K562 (cell line): ENCODE measurements around the gene EVI5L. TPM values are rescaled to one million over a fixed set of nuclear protein-coding genes. Genes with fewer than 3 reads are reported as not detected.

Source experiments
- CHCHD3 ChIP-seq: fragments of 250-450 bp; sonication (Bioruptor Pico); IDR thresholded peaks from 2 replicates; pipeline ENCODE4 v2.1.2; 2022; ENCODE audit warnings: mild to moderate bottlenecking
- FUS ChIP-seq: fragments of 200-400 bp; formaldehyde crosslinking; optimal IDR thresholded peaks from 2 replicates; pipeline ENCODE3; 2017; ENCODE audit warnings: low read depth, low read length
- HNRNPK ChIP-seq: fragments of 200-400 bp; formaldehyde crosslinking; IDR thresholded peaks from one replicate; pipeline ENCODE4 v1.6.1; 2018; ENCODE audit warnings: mild to moderate bottlenecking, low read depth, low read length; ENCODE audit not compliant: poor library complexity, severe bottlenecking
- MYC ChIP-seq, 2 experiments: fragments of 250-450 bp in 1 of 2; sonication (Bioruptor Pico) in 1 of 2; IDR thresholded peaks; 2 replicates each; pipeline versions ENCODE4 v1.5.1 to v1.6.1; 2012 to 2021; ENCODE audit warnings: low read depth in 2 of 2, borderline replicate concordance in 1 of 2, improper control_type of control experiment in 1 of 2, low read length in 1 of 2, mild to moderate bottlenecking in 1 of 2, moderate library complexity in 1 of 2
- NR4A1 ChIP-seq, 2 experiments: fragments of 250-450 bp in 1 of 2; fragments of 450-650 bp in 1 of 2; sonication (Bioruptor Pico) in 1 of 2; IDR thresholded peaks; 2 replicates each; pipeline versions ENCODE4 v1.4.0 to v1.6.1; 2016 to 2020; ENCODE audit warnings: mild to moderate bottlenecking in 2 of 2, missing compliant biosample characterization in 1 of 2, missing genetic modification characterization in 1 of 2, moderate library complexity in 1 of 2
- RAD51 ChIP-seq: fragments of 450-650 bp; IDR thresholded peaks from 2 replicates; pipeline ENCODE4 v1.7.1; 2016; ENCODE audit warnings: low read depth, mild to moderate bottlenecking, borderline replicate concordance
- XRCC5 ChIP-seq: fragments of 200-400 bp; formaldehyde crosslinking; IDR thresholded peaks from 2 replicates; pipeline ENCODE4 v1.6.1; 2017; ENCODE audit warnings: low read depth, mild to moderate bottlenecking, low read length
- ZNF140 ChIP-seq: fragments of 250-450 bp; sonication (Bioruptor Pico); IDR thresholded peaks from 2 replicates; pipeline ENCODE4 v1.8.0; 2021; ENCODE audit warnings: moderate library complexity, mild to moderate bottlenecking, inconsistent platforms
- ZNF408 ChIP-seq: fragments of 250-450 bp; sonication (Bioruptor Pico); IDR thresholded peaks from 2 replicates; pipeline ENCODE4 v1.4.0; 2020; ENCODE audit warnings: low read depth, mild to moderate bottlenecking, moderate library complexity
- polyA plus RNA-seq, 8 experiments: library from polyadenylated mRNA; depleted of rRNA in 4 of 8; stranded (reverse) in 5 of 8; unstranded in 3 of 8; fragments of >200 nt; fragmentation: Nextera tagmentation in 2 of 8; fragmentation: Illumina TruSeq in 1 of 8; extraction: Ambion mirVana in 2 of 8; extraction: Trizol in 1 of 8; gene quantifications; 2 replicates each; pipeline versions ENCODE4 v1.2.1 to v1.2.3, GENCODE V29; 2011 to 2014; ENCODE audit warnings: inconsistent platforms in 1 of 8, missing spikeins in 1 of 8
- total RNA-seq, 7 experiments: library from RNA; depleted of rRNA in 6 of 7; stranded (reverse); fragments of >200 nt in 6 of 7; fragmentation: Illumina TruSeq in 2 of 7; extraction: Trizol in 2 of 7; gene quantifications; 2 replicates each; pipeline versions ENCODE4 v1.2.1 to v1.2.3, GENCODE V29; 2011 to 2021; ENCODE audit warnings: low replicate concordance in 1 of 7
- TF ChIP-seq, protein P1 (sequence below): sonication (generic); formaldehyde crosslinking; IDR thresholded peaks from 2 replicates; pipeline ENCODE4 v1.8.0; 2022; ENCODE audit warnings: mild to moderate bottlenecking, missing genetic modification reagents
- TF ChIP-seq, protein P2 (sequence below), 2 experiments: fragments of 200-800 bp in 1 of 2; sonication (Bioruptor generic) in 1 of 2; sonication (generic) in 1 of 2; formaldehyde crosslinking in 1 of 2; IDR thresholded peaks in 1 of 2; conservative IDR thresholded peaks in 1 of 2; 2 replicates each; pipeline versions ENCODE4 v1.5.0 to v1.6.1; 2016 to 2020; ENCODE audit warnings: missing compliant biosample characterization in 1 of 2, missing genetic modification characterization in 1 of 2, missing genetic modification reagents in 1 of 2
- TF ChIP-seq, protein P3 (sequence below): sonication (generic); formaldehyde crosslinking; IDR thresholded peaks from 2 replicates; pipeline ENCODE4 v1.8.1; 2022; ENCODE audit warnings: missing genetic modification reagents
- TF ChIP-seq, protein P4 (sequence below): fragments of 150-350 bp; IDR thresholded peaks from 2 replicates; pipeline ENCODE4 v1.6.1; 2014; ENCODE audit warnings: low read depth, mild to moderate bottlenecking, low read length, borderline replicate concordance

Gene EVI5L
- total and polyA plus RNA-seq, 9 of the 15 experiments (the other 6 are each of a cell fraction or from before 2014, with no cell fraction given): 0.69 to 1.8 (median 1.2) TPM; not detected in 2

DNA sequence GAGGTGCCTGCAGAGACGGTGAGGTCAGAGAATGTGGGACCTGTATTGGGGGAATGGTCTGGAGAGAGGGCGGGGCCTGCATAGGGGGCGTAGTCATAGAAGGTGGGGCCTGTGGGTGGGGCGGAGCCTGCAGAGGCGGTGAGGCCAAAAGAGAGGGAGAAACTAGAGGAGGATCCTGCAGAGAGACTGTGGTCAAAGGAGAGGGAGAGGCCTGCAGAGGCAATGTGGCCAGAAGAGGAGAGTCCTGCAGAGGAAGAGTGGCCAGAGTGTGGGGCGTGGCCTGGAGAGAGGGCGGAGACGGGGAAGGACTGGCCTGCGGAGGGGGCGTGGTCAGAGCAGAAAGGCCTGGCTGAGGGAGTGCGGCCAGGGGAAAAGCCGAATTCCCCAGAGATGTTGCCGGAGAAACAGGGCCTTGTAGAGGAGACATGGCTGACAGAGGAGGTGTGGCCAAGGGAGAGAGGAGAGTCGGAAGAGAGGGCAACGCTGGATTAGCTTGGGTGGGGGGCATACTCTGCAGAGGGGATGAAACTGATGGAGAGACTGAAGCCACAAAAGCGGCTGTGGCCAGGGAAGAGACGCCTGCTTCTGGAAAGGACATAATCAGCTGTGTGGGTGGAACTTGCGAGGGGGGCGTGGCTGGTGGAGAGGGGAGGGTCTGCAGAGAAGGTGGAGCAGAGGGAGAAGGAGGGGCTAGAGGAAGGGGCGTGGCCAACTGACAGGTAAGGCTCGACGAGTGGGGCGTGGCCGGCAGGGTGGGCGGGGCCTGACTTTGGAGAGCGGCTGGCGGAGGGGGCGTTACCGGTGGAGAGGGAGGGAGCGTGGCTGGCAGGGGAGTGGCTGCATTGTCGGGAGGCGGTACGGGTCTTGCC, 41.7 kb downstream of the EVI5L start (continued):
- TF ChIP-seq, protein P1, sequence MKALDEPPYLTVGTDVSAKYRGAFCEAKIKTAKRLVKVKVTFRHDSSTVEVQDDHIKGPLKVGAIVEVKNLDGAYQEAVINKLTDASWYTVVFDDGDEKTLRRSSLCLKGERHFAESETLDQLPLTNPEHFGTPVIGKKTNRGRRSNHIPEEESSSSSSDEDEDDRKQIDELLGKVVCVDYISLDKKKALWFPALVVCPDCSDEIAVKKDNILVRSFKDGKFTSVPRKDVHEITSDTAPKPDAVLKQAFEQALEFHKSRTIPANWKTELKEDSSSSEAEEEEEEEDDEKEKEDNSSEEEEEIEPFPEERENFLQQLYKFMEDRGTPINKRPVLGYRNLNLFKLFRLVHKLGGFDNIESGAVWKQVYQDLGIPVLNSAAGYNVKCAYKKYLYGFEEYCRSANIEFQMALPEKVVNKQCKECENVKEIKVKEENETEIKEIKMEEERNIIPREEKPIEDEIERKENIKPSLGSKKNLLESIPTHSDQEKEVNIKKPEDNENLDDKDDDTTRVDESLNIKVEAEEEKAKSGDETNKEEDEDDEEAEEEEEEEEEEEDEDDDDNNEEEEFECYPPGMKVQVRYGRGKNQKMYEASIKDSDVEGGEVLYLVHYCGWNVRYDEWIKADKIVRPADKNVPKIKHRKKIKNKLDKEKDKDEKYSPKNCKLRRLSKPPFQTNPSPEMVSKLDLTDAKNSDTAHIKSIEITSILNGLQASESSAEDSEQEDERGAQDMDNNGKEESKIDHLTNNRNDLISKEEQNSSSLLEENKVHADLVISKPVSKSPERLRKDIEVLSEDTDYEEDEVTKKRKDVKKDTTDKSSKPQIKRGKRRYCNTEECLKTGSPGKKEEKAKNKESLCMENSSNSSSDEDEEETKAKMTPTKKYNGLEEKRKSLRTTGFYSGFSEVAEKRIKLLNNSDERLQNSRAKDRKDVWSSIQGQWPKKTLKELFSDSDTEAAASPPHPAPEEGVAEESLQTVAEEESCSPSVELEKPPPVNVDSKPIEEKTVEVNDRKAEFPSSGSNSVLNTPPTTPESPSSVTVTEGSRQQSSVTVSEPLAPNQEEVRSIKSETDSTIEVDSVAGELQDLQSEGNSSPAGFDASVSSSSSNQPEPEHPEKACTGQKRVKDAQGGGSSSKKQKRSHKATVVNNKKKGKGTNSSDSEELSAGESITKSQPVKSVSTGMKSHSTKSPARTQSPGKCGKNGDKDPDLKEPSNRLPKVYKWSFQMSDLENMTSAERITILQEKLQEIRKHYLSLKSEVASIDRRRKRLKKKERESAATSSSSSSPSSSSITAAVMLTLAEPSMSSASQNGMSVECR (CRISPR knock-in tag): peak; percentile 91
- TF ChIP-seq NR4A1 (CRISPR knock-in tag; IDR thresholded peaks at IDR 0.05) (peak; percentile 42; the same call in 1 of the 2 replicates), NR4A1 (tag; IDR thresholded peaks at IDR 0.05) (no peak), RAD51 (no peak), MYC (IDR thresholded peaks at IDR 0.05; ENCODE audit: low read depth, low read length) (0 out of 2 replicates have a peak, but pooled peaks have one; percentile 24), MYC (CRISPR knock-in tag; IDR thresholded peaks at IDR 0.05; ENCODE audit: borderline replicate concordance, low read depth) (no peak), HNRNPK (no peak), ZNF140 (CRISPR knock-in tag) (no peak), ZNF408 (CRISPR knock-in tag) (no peak), FUS (no peak), CHCHD3 (CRISPR knock-in tag) (no peak), XRCC5 (0 out of 2 replicates have a peak, but pooled peaks have one; percentile 49)
- TF ChIP-seq, protein P2, sequence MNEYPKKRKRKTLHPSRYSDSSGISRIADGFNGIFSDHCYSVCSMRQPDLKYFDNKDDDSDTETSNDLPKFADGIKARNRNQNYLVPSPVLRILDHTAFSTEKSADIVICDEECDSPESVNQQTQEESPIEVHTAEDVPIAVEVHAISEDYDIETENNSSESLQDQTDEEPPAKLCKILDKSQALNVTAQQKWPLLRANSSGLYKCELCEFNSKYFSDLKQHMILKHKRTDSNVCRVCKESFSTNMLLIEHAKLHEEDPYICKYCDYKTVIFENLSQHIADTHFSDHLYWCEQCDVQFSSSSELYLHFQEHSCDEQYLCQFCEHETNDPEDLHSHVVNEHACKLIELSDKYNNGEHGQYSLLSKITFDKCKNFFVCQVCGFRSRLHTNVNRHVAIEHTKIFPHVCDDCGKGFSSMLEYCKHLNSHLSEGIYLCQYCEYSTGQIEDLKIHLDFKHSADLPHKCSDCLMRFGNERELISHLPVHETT (CRISPR knock-in tag; conservative IDR thresholded peaks at IDR 0.05 in 1 of 2, IDR thresholded peaks at IDR 0.05 in 1 of 2): no peak
- TF ChIP-seq, protein P3, sequence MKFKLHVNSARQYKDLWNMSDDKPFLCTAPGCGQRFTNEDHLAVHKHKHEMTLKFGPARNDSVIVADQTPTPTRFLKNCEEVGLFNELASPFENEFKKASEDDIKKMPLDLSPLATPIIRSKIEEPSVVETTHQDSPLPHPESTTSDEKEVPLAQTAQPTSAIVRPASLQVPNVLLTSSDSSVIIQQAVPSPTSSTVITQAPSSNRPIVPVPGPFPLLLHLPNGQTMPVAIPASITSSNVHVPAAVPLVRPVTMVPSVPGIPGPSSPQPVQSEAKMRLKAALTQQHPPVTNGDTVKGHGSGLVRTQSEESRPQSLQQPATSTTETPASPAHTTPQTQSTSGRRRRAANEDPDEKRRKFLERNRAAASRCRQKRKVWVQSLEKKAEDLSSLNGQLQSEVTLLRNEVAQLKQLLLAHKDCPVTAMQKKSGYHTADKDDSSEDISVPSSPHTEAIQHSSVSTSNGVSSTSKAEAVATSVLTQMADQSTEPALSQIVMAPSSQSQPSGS (CRISPR knock-in tag): no peak
- TF ChIP-seq, protein P4, sequence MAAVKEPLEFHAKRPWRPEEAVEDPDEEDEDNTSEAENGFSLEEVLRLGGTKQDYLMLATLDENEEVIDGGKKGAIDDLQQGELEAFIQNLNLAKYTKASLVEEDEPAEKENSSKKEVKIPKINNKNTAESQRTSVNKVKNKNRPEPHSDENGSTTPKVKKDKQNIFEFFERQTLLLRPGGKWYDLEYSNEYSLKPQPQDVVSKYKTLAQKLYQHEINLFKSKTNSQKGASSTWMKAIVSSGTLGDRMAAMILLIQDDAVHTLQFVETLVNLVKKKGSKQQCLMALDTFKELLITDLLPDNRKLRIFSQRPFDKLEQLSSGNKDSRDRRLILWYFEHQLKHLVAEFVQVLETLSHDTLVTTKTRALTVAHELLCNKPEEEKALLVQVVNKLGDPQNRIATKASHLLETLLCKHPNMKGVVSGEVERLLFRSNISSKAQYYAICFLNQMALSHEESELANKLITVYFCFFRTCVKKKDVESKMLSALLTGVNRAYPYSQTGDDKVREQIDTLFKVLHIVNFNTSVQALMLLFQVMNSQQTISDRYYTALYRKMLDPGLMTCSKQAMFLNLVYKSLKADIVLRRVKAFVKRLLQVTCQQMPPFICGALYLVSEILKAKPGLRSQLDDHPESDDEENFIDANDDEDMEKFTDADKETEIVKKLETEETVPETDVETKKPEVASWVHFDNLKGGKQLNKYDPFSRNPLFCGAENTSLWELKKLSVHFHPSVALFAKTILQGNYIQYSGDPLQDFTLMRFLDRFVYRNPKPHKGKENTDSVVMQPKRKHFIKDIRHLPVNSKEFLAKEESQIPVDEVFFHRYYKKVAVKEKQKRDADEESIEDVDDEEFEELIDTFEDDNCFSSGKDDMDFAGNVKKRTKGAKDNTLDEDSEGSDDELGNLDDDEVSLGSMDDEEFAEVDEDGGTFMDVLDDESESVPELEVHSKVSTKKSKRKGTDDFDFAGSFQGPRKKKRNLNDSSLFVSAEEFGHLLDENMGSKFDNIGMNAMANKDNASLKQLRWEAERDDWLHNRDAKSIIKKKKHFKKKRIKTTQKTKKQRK: no peak
